ENCODE results near the gene ARMC9.

DNA sequence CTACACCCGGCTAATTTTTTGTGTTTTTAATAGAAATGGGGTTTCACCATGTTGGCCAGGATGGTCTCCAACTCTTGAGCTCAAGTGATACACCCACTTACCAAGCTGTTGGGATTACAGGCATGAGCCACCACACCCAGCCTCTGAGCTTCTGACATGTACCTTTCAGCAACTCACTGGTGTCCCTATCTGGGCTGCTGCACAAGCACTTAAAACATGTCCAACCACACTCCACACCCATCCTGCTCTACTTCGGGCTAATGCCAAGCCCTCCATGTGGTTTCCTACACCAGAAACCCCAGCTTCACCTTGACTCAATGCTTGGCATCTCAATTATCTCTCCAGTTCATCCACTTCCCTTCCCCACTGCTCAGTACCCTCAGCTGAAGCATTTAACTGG, 22.4 kb upstream of the ARMC9 start:
- TF ChIP-seq EZH2 (IDR thresholded peaks at IDR 0.05; ENCODE audit: borderline replicate concordance), result no peak
- TF ChIP-seq, protein P1, sequence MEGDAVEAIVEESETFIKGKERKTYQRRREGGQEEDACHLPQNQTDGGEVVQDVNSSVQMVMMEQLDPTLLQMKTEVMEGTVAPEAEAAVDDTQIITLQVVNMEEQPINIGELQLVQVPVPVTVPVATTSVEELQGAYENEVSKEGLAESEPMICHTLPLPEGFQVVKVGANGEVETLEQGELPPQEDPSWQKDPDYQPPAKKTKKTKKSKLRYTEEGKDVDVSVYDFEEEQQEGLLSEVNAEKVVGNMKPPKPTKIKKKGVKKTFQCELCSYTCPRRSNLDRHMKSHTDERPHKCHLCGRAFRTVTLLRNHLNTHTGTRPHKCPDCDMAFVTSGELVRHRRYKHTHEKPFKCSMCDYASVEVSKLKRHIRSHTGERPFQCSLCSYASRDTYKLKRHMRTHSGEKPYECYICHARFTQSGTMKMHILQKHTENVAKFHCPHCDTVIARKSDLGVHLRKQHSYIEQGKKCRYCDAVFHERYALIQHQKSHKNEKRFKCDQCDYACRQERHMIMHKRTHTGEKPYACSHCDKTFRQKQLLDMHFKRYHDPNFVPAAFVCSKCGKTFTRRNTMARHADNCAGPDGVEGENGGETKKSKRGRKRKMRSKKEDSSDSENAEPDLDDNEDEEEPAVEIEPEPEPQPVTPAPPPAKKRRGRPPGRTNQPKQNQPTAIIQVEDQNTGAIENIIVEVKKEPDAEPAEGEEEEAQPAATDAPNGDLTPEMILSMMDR (IDR thresholded peaks at IDR 0.05; ENCODE audit: poor library complexity), result no peak
